Skin epidermis (tissue), 12 donors: ENCODE data around the gene PDE12.
A peak's percentile ranks its signal among the peaks of the same experiment; 100 is the strongest.

ENCODE experiments used
- H3K27ac ChIP-seq, 21 experiments: fragments of 200-600 bp; sonication (generic) in 11 of 21; one replicate each; pipeline ENCODE4 v1.5.0; 2020; ENCODE audit warnings: mild to moderate bottlenecking in 3 of 21, inconsistent platforms in 2 of 21, moderate library complexity in 2 of 21
- H3K4me3 ChIP-seq, 7 experiments: fragments of 200-600 bp; sonication (generic) in 2 of 7; one replicate each; pipeline ENCODE4 v1.5.0; 2020; ENCODE audit warnings: inconsistent platforms in 2 of 7, mild to moderate bottlenecking in 2 of 7, moderate library complexity in 1 of 7

Gene PDE12, protein sequence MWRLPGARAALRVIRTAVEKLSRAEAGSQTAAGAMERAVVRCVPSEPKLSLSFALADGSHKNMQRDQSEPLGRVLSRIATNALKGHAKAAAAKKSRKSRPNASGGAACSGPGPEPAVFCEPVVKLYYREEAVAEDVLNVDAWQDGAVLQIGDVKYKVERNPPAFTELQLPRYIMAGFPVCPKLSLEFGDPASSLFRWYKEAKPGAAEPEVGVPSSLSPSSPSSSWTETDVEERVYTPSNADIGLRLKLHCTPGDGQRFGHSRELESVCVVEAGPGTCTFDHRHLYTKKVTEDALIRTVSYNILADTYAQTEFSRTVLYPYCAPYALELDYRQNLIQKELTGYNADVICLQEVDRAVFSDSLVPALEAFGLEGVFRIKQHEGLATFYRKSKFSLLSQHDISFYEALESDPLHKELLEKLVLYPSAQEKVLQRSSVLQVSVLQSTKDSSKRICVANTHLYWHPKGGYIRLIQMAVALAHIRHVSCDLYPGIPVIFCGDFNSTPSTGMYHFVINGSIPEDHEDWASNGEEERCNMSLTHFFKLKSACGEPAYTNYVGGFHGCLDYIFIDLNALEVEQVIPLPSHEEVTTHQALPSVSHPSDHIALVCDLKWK

GRCh38 chr3:57555738-57556458 lies at the start of gene PDE12:
TSS of gene PDE12 (plus strand) at chr3:57556274. CDS start at chr3:57556380, 106 bp downstream.
- H3K27ac ChIP-seq: peak within 1 kb of the TSS; percentile 69 to 97 (median 93)
- H3K4me3 ChIP-seq: peak within 1 kb of the TSS; percentile 66 to 97 (median 79)

GRCh38 chr3:57512166-57512565 lies 43.9 kb upstream of the PDE12 start:
- Histone ChIP-seq H3K4me3 (no peak overlapping the region), H3K27ac (no peak overlapping the region)

- no peak overlapping the region for H3K27ac ChIP-seq
- H3K4me3 ChIP-seq: no peak overlapping the region
Observed at GRCh38 chr3:57518276-57518915, 37.7 kb upstream of the PDE12 start.

- H3K27ac ChIP-seq: no peak overlapping the region
Observed at GRCh38 chr3:57530071-57530608, 25.9 kb upstream of the PDE12 start.

GRCh38 chr3:57538465-57538864 lies 17.6 kb upstream of the PDE12 start:
- Histone ChIP-seq H3K27ac (peak overlapping the region in 5 of 21 experiments; percentile 12 to 36 (median 32)), H3K4me3 (no peak overlapping the region)

More at GRCh38 chr3:57530071-57530608, 25.9 kb upstream of the PDE12 start:
- no peak overlapping the region for H3K4me3 ChIP-seq

DNA sequence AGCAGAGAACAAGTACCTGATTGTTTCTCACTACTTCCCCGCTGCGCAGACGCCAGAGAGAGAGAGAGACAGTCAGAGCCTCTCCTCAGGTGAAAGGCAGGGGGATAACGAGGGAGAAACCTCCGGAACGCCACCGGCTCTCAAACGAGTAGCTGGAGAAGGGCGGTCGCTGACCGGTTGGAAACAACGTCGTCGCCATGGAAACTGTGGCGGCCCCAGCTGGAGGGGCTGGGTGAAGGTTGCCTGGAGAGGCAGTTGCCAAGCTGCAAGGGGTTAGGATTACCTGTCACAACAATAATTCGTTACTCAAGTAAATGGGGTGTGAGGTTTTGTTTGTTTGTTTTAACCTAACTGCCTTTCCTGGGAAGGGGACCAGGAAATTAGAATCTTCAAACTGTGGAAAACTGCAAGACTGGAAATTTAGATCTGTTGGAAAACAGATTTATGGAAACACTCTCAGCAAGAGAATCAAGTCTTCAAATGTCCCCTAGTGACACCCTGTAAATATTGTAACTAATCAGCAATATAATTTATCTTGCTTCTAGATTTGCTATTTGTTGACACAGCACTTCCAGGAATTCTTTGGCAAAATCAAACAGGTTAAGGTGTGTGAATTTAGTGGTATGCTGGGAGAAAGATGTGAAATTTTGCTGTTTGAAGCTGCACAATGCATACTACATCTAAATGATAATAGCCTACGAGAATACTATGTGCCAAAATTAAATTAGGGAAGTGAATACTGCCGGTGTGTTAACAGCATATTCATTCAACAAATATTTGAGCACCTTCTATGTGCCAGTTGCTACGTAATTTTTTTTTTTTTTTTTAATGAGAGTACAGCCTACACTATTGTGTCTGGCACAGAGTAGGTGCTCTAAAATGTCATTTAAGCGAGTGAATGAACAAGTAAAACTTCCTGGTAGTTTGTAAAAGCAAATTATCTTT lies 11.6 kb upstream of the PDE12 start, which contains the start of gene DNAH12:
TSS of gene DNAH12 (minus strand) at position 164 of the 945 bp plus-strand sequence. CDS start 1,474 bp downstream, outside the sequence.
- H3K27ac ChIP-seq: peak within 1 kb of the TSS in 2 of 21 experiments; percentile 34 to 39

DNA sequence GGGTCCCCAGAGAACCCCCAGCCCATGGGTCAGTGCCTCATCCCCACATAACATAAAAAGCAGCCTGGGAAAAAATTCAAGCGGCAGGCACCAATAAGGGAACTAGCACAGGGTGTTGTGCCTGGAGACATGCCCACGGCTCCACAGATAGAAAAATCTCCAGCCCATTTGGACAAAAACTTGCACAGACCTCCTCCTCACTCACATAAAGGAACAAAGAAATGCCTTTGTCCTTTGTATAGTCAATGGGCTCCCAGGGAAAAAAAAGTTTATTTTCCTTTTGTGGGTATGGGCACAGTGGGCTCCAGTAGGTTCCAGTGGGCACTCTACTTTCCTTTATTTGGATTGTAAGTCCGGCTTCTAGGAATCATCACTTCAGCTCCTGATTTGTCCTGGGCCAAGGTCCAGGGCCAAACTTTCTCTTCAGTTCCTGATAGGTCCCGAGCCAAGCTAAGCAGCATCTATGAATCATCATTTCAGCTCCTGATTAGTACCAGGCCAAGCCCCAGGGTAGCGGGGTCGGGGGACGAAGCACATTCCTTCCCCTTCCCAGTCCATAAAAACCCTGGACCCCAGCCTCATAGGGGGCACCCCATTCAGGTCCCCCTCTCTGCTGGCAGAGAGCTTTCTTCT lies 10.3 kb upstream of the PDE12 start:
- Histone ChIP-seq H3K4me3 (no peak overlapping the region), H3K27ac (no peak overlapping the region)

More for the DNA sequence above, 11.6 kb upstream of the PDE12 start, which contains the start of gene DNAH12:
- H3K4me3 ChIP-seq: peak within 1 kb of the TSS in 3 of 7 experiments; percentile 3 to 11 (median 4)

- no peak overlapping the region for H3K27ac ChIP-seq
- no peak overlapping the region for H3K4me3 ChIP-seq
Observed at GRCh38 chr3:57546616-57547015, 9.5 kb upstream of the PDE12 start.

DNA sequence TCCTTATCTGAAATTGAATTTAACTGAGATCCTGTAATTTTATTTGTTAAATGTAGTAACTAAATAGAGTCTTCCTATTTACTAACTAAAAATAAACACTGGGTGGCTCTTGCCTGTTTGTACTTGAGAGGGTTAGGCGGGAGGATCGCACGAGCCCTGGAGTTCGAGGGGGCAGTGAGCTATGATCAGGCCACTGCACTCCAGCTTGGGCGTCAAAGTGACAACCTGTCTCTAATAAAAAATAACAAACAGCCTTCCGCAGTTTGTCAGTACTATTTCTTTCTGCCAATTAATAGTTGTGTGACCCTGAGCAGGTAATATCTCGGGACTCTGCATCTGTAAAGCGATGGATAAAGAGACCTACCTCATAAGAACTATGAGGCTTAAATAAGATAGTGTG lies 768 bp upstream of the PDE12 start:
- peak overlapping the region; percentile 66 to 97 (median 79) for H3K4me3 ChIP-seq
- H3K27ac ChIP-seq: peak overlapping the region; percentile 69 to 97 (median 93)

DNA sequence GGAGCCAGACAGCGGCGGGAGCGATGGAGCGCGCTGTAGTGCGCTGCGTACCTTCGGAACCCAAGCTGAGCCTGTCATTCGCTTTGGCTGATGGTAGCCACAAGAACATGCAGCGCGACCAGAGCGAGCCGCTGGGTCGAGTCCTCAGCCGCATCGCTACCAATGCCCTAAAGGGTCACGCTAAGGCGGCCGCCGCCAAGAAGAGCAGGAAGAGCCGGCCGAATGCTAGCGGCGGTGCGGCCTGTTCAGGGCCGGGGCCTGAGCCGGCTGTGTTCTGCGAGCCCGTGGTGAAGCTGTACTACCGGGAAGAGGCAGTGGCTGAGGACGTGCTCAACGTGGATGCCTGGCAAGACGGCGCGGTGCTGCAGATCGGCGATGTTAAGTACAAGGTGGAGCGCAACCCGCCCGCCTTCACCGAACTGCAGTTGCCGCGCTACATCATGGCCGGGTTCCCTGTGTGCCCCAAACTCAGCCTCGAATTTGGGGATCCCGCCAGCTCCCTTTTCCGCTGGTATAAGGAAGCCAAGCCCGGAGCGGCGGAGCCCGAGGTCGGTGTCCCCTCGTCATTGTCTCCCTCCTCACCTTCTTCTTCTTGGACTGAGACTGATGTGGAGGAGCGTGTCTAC lies 498 bp downstream of the PDE12 start:
- H3K27ac ChIP-seq: peak overlapping the region; percentile 69 to 97 (median 93)

GRCh38 chr3:57557085-57557537 lies 1.0 kb downstream of the PDE12 start:
- H3K27ac ChIP-seq: peak overlapping the region in 19 of 21 experiments; percentile 80 to 97 (median 94)

More for the DNA sequence above, 498 bp downstream of the PDE12 start:
- H3K4me3 ChIP-seq: peak overlapping the region; percentile 66 to 97 (median 79)

GRCh38 chr3:57559526-57559925 lies 3.5 kb downstream of the PDE12 start:
- no peak overlapping the region for H3K27ac ChIP-seq
- H3K4me3 ChIP-seq: no peak overlapping the region

More at GRCh38 chr3:57557085-57557537, 1.0 kb downstream of the PDE12 start:
- peak overlapping the region; percentile 66 to 97 (median 79) for H3K4me3 ChIP-seq

GRCh38 chr3:57569859-57570450 lies 13.9 kb downstream of the PDE12 start:
- Histone ChIP-seq H3K27ac (no peak overlapping the region), H3K4me3 (no peak overlapping the region)

DNA sequence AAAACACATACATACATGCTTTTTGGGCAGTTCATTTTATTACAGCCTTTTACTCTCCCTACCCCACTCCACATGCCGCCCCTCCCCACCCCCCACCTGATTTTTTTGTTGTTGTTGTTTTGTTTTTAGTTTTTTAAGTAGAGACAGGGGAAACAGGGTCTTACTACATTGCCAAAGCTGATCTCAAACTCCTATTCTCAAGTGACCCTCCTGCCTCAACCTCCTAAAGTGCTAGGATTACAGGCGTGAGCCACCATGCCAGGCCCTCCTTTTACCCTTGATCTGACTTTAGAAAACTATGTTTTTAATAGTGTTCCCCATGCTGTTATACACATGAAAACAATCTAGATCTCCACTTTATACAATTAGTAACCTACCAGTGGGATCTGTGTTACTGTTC lies 14.8 kb downstream of the PDE12 start:
- no peak overlapping the region for H3K27ac ChIP-seq
- no peak overlapping the region for H3K4me3 ChIP-seq

GRCh38 chr3:57572096-57572495 lies 16.0 kb downstream of the PDE12 start:
- H3K4me3 ChIP-seq: no peak overlapping the region
- H3K27ac ChIP-seq: no peak overlapping the region

GRCh38 chr3:57575966-57576626 lies 20.0 kb downstream of the PDE12 start:
- H3K27ac ChIP-seq: peak overlapping the region in 1 of 21 experiments; percentile 22

More at GRCh38 chr3:57575966-57576626, 20.0 kb downstream of the PDE12 start:
- no peak overlapping the region for H3K4me3 ChIP-seq
